Loucy (cell line): ENCODE results near the gene PUS3.

Experiments
- H2AFZ ChIP-seq: fragments of 200-600 bp; sonication (generic); 2 replicates; pipeline ENCODE4 v1.6.0; 2016; ENCODE audit warnings: antibody characterized with exemption, mild to moderate bottlenecking, low read length, moderate library complexity
- H3F3A ChIP-seq: fragments of 200-600 bp; 2 replicates; pipeline ENCODE4 v1.6.0; 2016; ENCODE audit warnings: antibody characterized with exemption, low read depth, mild to moderate bottlenecking
- H3K27me3 ChIP-seq: fragments of 200-600 bp; sonication (generic); 2 replicates; pipeline ENCODE4 v1.6.1; 2014; ENCODE audit warnings: low read length, mild to moderate bottlenecking; ENCODE audit not compliant: insufficient read depth, poor library complexity, severe bottlenecking
- H3K36me3 ChIP-seq: fragments of 200-600 bp; sonication (generic); 2 replicates; pipeline ENCODE4 v1.6.1; 2016; ENCODE audit warnings: low read length; ENCODE audit not compliant: insufficient read depth
- H3K4me1 ChIP-seq: fragments of 200-600 bp; sonication (generic); 2 replicates; pipeline ENCODE4 v1.5.1; 2014; ENCODE audit warnings: low read length, mild to moderate bottlenecking; ENCODE audit not compliant: insufficient read depth, poor library complexity, severe bottlenecking
- H3K4me2 ChIP-seq: fragments of 200-600 bp; sonication (generic); 2 replicates; pipeline ENCODE4 v1.6.0; 2014; ENCODE audit warnings: antibody characterized with exemption, low read length, low read depth, mild to moderate bottlenecking; ENCODE audit not compliant: poor library complexity, severe bottlenecking
- H3K4me3 ChIP-seq: fragments of 200-600 bp; sonication (generic); 2 replicates; pipeline ENCODE4 v1.5.1; 2014; ENCODE audit warnings: low read length, mild to moderate bottlenecking, mixed read lengths; ENCODE audit not compliant: poor library complexity, severe bottlenecking
- H3K79me2 ChIP-seq: fragments of 200-600 bp; sonication (generic); 2 replicates; pipeline ENCODE4 v1.6.1; 2014; ENCODE audit warnings: low read length; ENCODE audit not compliant: insufficient read depth
- H3K9ac ChIP-seq: fragments of 200-600 bp; sonication (generic); 2 replicates; pipeline ENCODE4 v1.6.0; 2014; ENCODE audit warnings: mild to moderate bottlenecking, low read depth, low read length, moderate library complexity; ENCODE audit not compliant: poor library complexity, severe bottlenecking
- H3K9me2 ChIP-seq: fragments of 200-600 bp; sonication (generic); replicated peaks from 2 replicates; pipeline ENCODE4 v1.6.1; 2016; ENCODE audit warnings: low read depth, low read length, mixed read lengths
- H3K9me3 ChIP-seq: fragments of 200-600 bp; sonication (generic); 2 replicates; pipeline ENCODE4 v1.6.1; 2014; ENCODE audit warnings: mild to moderate bottlenecking, antibody characterized with exemption, low read length, low read depth; ENCODE audit not compliant: insufficient read depth
- H4K20me1 ChIP-seq: fragments of 200-600 bp; sonication (generic); 2 replicates; pipeline ENCODE4 v1.6.0; 2014; ENCODE audit warnings: antibody characterized with exemption, low read length, mild to moderate bottlenecking; ENCODE audit not compliant: insufficient read depth, poor library complexity, severe bottlenecking
- CTCF ChIP-seq: fragments of 200-600 bp; sonication (generic); conservative IDR thresholded peaks from 2 replicates; pipeline ENCODE4 v1.5.1; 2014; ENCODE audit warnings: mild to moderate bottlenecking, antibody characterized with exemption, low read length
- EZH2phosphoT487 ChIP-seq: fragments of 200-600 bp; IDR thresholded peaks from 2 replicates; pipeline ENCODE4 v1.6.1; 2018; ENCODE audit warnings: antibody characterized with exemption, mild to moderate bottlenecking, moderate library complexity, borderline replicate concordance

PUS3 gene

GRCh38 chr11:125883375-125883774 lies 19.6 kb downstream of the PUS3 start:
- Histone ChIP-seq H3K36me3 (no peaks in the 10 kb centered on the region), H4K20me1 (no peaks in the 10 kb centered on the region), H3K4me3 (no peak overlapping the region), H2AFZ (no peak overlapping the region), H3K79me2 (peaks cover 13% of the 10 kb centered on the region), H3K9me3 (no peaks in the 10 kb centered on the region), H3K4me1 (peaks cover 6% of the 10 kb centered on the region), H3K9ac (no peak overlapping the region), H3K4me2 (no peak overlapping the region), H3K9me2 (no peaks in the 10 kb centered on the region), H3F3A (no peaks in the 10 kb centered on the region), H3K27me3 (no peaks in the 10 kb centered on the region)
- TF ChIP-seq EZH2phosphoT487 (no peak), CTCF (no peak)

GRCh38 chr11:125881291-125881690 lies 21.7 kb downstream of the PUS3 start:
- H3K9me2 ChIP-seq, result no peaks in the 10 kb centered on the region
- no peaks in the 10 kb centered on the region for H4K20me1 ChIP-seq

GRCh38 chr11:125874556-125875124 lies 28.4 kb downstream of the PUS3 start:
- no peaks in the 10 kb centered on the region for H3K9me2 ChIP-seq
- H3K4me2 ChIP-seq, result no peak overlapping the region
- H3K9me3 ChIP-seq, result no peaks in the 10 kb centered on the region
- no peak overlapping the region for H3K9ac ChIP-seq
- H3K79me2 ChIP-seq, result no peaks in the 10 kb centered on the region
- H3F3A ChIP-seq, result no peaks in the 10 kb centered on the region
- peak overlapping the region; percentile 63 for H2AFZ ChIP-seq
- H3K4me3 ChIP-seq, result no peak overlapping the region
- no peaks in the 10 kb centered on the region for H3K4me1 ChIP-seq
- H3K36me3 ChIP-seq, result no peaks in the 10 kb centered on the region
- TF ChIP-seq CTCF (peak; percentile 83), EZH2phosphoT487 (no peak)
- H4K20me1 ChIP-seq, result no peaks in the 10 kb centered on the region
- no peaks in the 10 kb centered on the region for H3K27me3 ChIP-seq

More at GRCh38 chr11:125881291-125881690, 21.7 kb downstream of the PUS3 start:
- H3K4me3 ChIP-seq, result no peak overlapping the region
- no peaks in the 10 kb centered on the region for H3K27me3 ChIP-seq
- peaks cover 4% of the 10 kb centered on the region for H3K4me1 ChIP-seq
- no peaks in the 10 kb centered on the region for H3K9me3 ChIP-seq
- H3K4me2 ChIP-seq, result no peak overlapping the region
- H3K79me2 ChIP-seq, result peaks cover 8% of the 10 kb centered on the region
- no peak overlapping the region for H3K9ac ChIP-seq
- H2AFZ ChIP-seq, result no peak overlapping the region
- TF ChIP-seq CTCF (no peak), EZH2phosphoT487 (no peak)
- no peaks in the 10 kb centered on the region for H3F3A ChIP-seq
- no peaks in the 10 kb centered on the region for H3K36me3 ChIP-seq
